Stimulated activated CD4-positive, alpha-beta T cell treated with anti-CD3 and anti-CD28 coated beads, Interleukin-15, amount 100 ng/mL, for 48 hours (primary cell): Measurements from ENCODE around the gene GGA2.
A peak's percentile ranks its signal among the peaks of the same experiment; 100 is the strongest.
"Not testable (repeated sequence)": the region's sequence is repeated elsewhere in the genome, so short reads cannot be mapped to it uniquely, and the experiment has no call there.

Experiments
- DNase-seq, 2 donors: peaks; one replicate each; pipeline ENCODE4 v3.0.0-alpha.2; 2020; ENCODE audit warnings: low read depth in 2 of 2

Gene GGA2

GRCh38 chr16:23510164-23510914 is at the start of gene GGA2:
TSS of gene GGA2 (minus strand) at chr16:23510494. CDS start at chr16:23510411, 83 bp downstream.
- DNase-seq: peak; percentile 64 to 75

GRCh38 chr16:23557779-23558702 is 47.7 kb upstream of the GGA2 start:
- DNase-seq: no peak

GRCh38 chr16:23556881-23557778 is 46.8 kb upstream of the GGA2 start, which contains the start of the genes EARS2 and UBFD1:
TSS of gene EARS2 (minus strand) at chr16:23557350. CDS start at chr16:23557343, 7 bp downstream.
TSS of gene UBFD1 (plus strand) at chr16:23557727. CDS start at chr16:23557743, 16 bp downstream.
- DNase-seq: peak; percentile 96 to 97

- no peak for DNase-seq
These were observed 44.2 kb upstream of the GGA2 start for GRCh38 chr16:23554536-23554935.

- DNase-seq: no peak
These were observed 41.9 kb upstream of the GGA2 start for GRCh38 chr16:23552161-23552560.

GRCh38 chr16:23549938-23550337 is 39.6 kb upstream of the GGA2 start:
- no peak for DNase-seq

- no peak for DNase-seq
These were observed 34.1 kb upstream of the GGA2 start for GRCh38 chr16:23544436-23544835.

- DNase-seq: not testable (repeated sequence)
These were observed 30.5 kb upstream of the GGA2 start for GRCh38 chr16:23540817-23541178.

GRCh38 chr16:23539984-23540816 is 29.9 kb upstream of the GGA2 start:
- DNase-seq: no peak

- no peak for DNase-seq
These were observed 28.6 kb upstream of the GGA2 start for GRCh38 chr16:23538919-23539278.

- no peak for DNase-seq
These were observed 27.1 kb upstream of the GGA2 start for GRCh38 chr16:23537390-23537789.

GRCh38 chr16:23535901-23536300 is 25.6 kb upstream of the GGA2 start:
- DNase-seq: no peak

- DNase-seq: no peak
These were observed 24.9 kb upstream of the GGA2 start for GRCh38 chr16:23534868-23535860.

- DNase-seq: no peak
These were observed 22.2 kb upstream of the GGA2 start for GRCh38 chr16:23532448-23532847.

- no peak for DNase-seq
These were observed 19.8 kb upstream of the GGA2 start for GRCh38 chr16:23530062-23530461.

GRCh38 chr16:23528644-23529310 is 18.5 kb upstream of the GGA2 start:
- no peak for DNase-seq

GRCh38 chr16:23527961-23528643 is 17.8 kb upstream of the GGA2 start:
- DNase-seq: no peak

GRCh38 chr16:23524886-23525285 is 14.6 kb upstream of the GGA2 start:
- no peak for DNase-seq
